ENCODE data around the gene XKR3.

GRCh38 chr22:16803255-16803917 is 21.8 kb downstream of the XKR3 start:
- no peak for TF ChIP-seq CTCF (IDR thresholded peaks at IDR 0.05)
- no peak for TF ChIP-seq POLR2A (IDR thresholded peaks at IDR 0.05)

Measured in heart left ventricle (tissue), 13 donors.